ENCODE data around the gene IL3. TPM values are rescaled to one million over a fixed set of nuclear protein-coding genes. Genes with fewer than 3 reads are reported as not detected.

IL3 gene
- total RNA-seq, 1 experiment from 2014 or later, result not detected

GRCh38 chr5:132019857-132020555, 40.4 kb upstream of the IL3 start:
- CTCF ChIA-PET, result no interaction called here
- H3K4me3 ChIP-seq (ENCODE audit: low read depth in 2 of 2, low read length in 2 of 2), result no peak overlapping the region

GRCh38 chr5:132020568-132021339, 39.7 kb upstream of the IL3 start:
- no TSS peak for BruUV-seq (replicated peaks)
- Histone ChIP-seq H3K4me3 (ENCODE audit: low read depth in 2 of 2, low read length in 2 of 2) (no peak overlapping the region), H3K36me3 (ENCODE audit: control insufficient read depth, insufficient read depth, low read length) (no peaks in the 10 kb centered on the region), H3K27me3 (ENCODE audit: control insufficient read depth, insufficient read depth, low read length) (peaks cover 18% of the 10 kb centered on the region), H3K27ac (ENCODE audit: low read length) (no peak overlapping the region), H3K4me1 (ENCODE audit: control insufficient read depth, insufficient read depth, low read length) (no peaks in the 10 kb centered on the region), H3K9me3 (ENCODE audit: control insufficient read depth, insufficient read depth, low read depth, low read length) (no peaks in the 10 kb centered on the region)
- TF ChIP-seq CTCF (IDR thresholded peaks at IDR 0.05), result no peak
- no peak for TF ChIP-seq POLR2AphosphoS5 (IDR thresholded peaks at IDR 0.05; ENCODE audit: low read depth, low read length)
- DNase-seq (ENCODE audit: low read depth, low spot score), result no peak
- ChIA-PET CTCF (no interaction called here), POLR2A (no interaction called here)
- in situ Hi-C loops (cut with HindIII; ENCODE audit: low pct_unique_long_range_greater_than_20kb, low sequenced_read_pairs), result no loop called here
- ATAC-seq, result no peak
- intact Hi-C loops (cut with micrococcal nuclease; ENCODE audit: unreplicated experiment), result no loop called here

More at GRCh38 chr5:132019857-132020555, 40.4 kb upstream of the IL3 start:
- intact Hi-C loops (cut with micrococcal nuclease; ENCODE audit: unreplicated experiment) (no loop called here), in situ Hi-C loops (cut with HindIII; ENCODE audit: low pct_unique_long_range_greater_than_20kb, low sequenced_read_pairs) (no loop called here)
- no peak for TF ChIP-seq CTCF (IDR thresholded peaks at IDR 0.05)
- no peak for TF ChIP-seq SIN3A (IDR thresholded peaks at IDR 0.05; ENCODE audit: borderline replicate concordance, insufficient read depth, low read depth, low read length)
- TF ChIP-seq REST (IDR thresholded peaks at IDR 0.05; ENCODE audit: insufficient read depth in 1 of 2, low read depth in 2 of 2, low read length in 1 of 2), result no peak
- no peak for TF ChIP-seq POLR2AphosphoS5 (IDR thresholded peaks at IDR 0.05; ENCODE audit: low read depth, low read length)
- BruUV-seq (replicated peaks), result no TSS peak
- no peaks in the 10 kb centered on the region for H3K9me3 ChIP-seq (ENCODE audit: control insufficient read depth, insufficient read depth, low read depth, low read length)
- peaks cover 18% of the 10 kb centered on the region for H3K27me3 ChIP-seq (ENCODE audit: control insufficient read depth, insufficient read depth, low read length)
- POLR2A ChIA-PET, result no interaction called here
- no peaks in the 10 kb centered on the region for H3K36me3 ChIP-seq (ENCODE audit: control insufficient read depth, insufficient read depth, low read length)
- H3K4me1 ChIP-seq (ENCODE audit: control insufficient read depth, insufficient read depth, low read length), result no peaks in the 10 kb centered on the region
- no peak overlapping the region for H3K27ac ChIP-seq (ENCODE audit: low read length)
- DNase-seq (ENCODE audit: low read depth, low spot score), result no peak
- ATAC-seq, result no peak

All from Panc1 (cell line).